ENCODE data around the gene WNK2. TPM values are rescaled to one million over a fixed set of nuclear protein-coding genes. Genes with fewer than 3 reads are reported as not detected.

WNK2 gene
- total RNA-seq, 4 donors from 2014 or later = 6.2 to 31.9 (median 18.9) TPM

- H3K9me3 ChIP-seq = no peaks in the 10 kb centered on the region
- no peak for DNase-seq
- no peak overlapping the region for H3K27ac ChIP-seq
- no peaks in the 10 kb centered on the region for H3K27me3 ChIP-seq
- H3K4me1 ChIP-seq = no peaks in the 10 kb centered on the region
- no peak for TF ChIP-seq CTCF (IDR thresholded peaks at IDR 0.05)
- no peak for TF ChIP-seq POLR2A (IDR thresholded peaks at IDR 0.05)
- intact Hi-C loops (cut with DNase I; ENCODE audit: low total_unique reads) = no loop called here
- H3K36me3 ChIP-seq = no peaks in the 10 kb centered on the region
- no peak overlapping the region for H3K4me3 ChIP-seq
Measured at GRCh38 chr9:93264338-93265125, 80.6 kb downstream of the WNK2 start.

GRCh38 chr9:93265301-93265971, 81.5 kb downstream of the WNK2 start:
- intact Hi-C loops (cut with DNase I; ENCODE audit: low total_unique reads) = no loop called here
- no peaks in the 10 kb centered on the region for H3K27me3 ChIP-seq
- DNase-seq = no peak
- no peak overlapping the region for H3K4me3 ChIP-seq
- H3K9me3 ChIP-seq = no peaks in the 10 kb centered on the region
- no peak overlapping the region for H3K27ac ChIP-seq
- no peaks in the 10 kb centered on the region for H3K36me3 ChIP-seq
- TF ChIP-seq POLR2A (IDR thresholded peaks at IDR 0.05) (no peak), CTCF (IDR thresholded peaks at IDR 0.05) (no peak)
- H3K4me1 ChIP-seq = no peaks in the 10 kb centered on the region

GRCh38 chr9:93265972-93266371, 82.0 kb downstream of the WNK2 start:
- Histone ChIP-seq H3K27me3 (no peaks in the 10 kb centered on the region), H3K4me1 (no peaks in the 10 kb centered on the region), H3K27ac (no peak overlapping the region), H3K4me3 (no peak overlapping the region), H3K9me3 (no peaks in the 10 kb centered on the region), H3K36me3 (no peaks in the 10 kb centered on the region)
- intact Hi-C loops (cut with DNase I; ENCODE audit: low total_unique reads) = no loop called here
- DNase-seq = no peak
- TF ChIP-seq CTCF (IDR thresholded peaks at IDR 0.05) (no peak), POLR2A (IDR thresholded peaks at IDR 0.05) (no peak)

GRCh38 chr9:93266521-93267001, 82.6 kb downstream of the WNK2 start:
- TF ChIP-seq CTCF (IDR thresholded peaks at IDR 0.05) = no peak
- TF ChIP-seq POLR2A (IDR thresholded peaks at IDR 0.05) = no peak
- Histone ChIP-seq H3K4me3 (no peak overlapping the region), H3K9me3 (no peaks in the 10 kb centered on the region), H3K4me1 (no peaks in the 10 kb centered on the region), H3K36me3 (no peaks in the 10 kb centered on the region), H3K27me3 (no peaks in the 10 kb centered on the region), H3K27ac (no peak overlapping the region)
- intact Hi-C loops (cut with DNase I; ENCODE audit: low total_unique reads) = no loop called here
- DNase-seq = no peak

- Histone ChIP-seq H3K4me3 (no peak overlapping the region), H3K36me3 (no peaks in the 10 kb centered on the region), H3K9me3 (no peaks in the 10 kb centered on the region), H3K4me1 (no peaks in the 10 kb centered on the region), H3K27me3 (no peaks in the 10 kb centered on the region), H3K27ac (no peak overlapping the region)
- intact Hi-C loops (cut with DNase I; ENCODE audit: low total_unique reads) = no loop called here
- TF ChIP-seq POLR2A (IDR thresholded peaks at IDR 0.05) (no peak), CTCF (IDR thresholded peaks at IDR 0.05) (no peak)
- DNase-seq = no peak
Measured at GRCh38 chr9:93267091-93267541, 83.2 kb downstream of the WNK2 start.
